Esophagus muscularis mucosa (tissue), 3 donors: Measurements from ENCODE around the gene NOX4.
"Not testable (repeated sequence)": the region's sequence is repeated elsewhere in the genome, so short reads cannot be mapped to it uniquely, and the experiment has no call there.

Experiments
- POLR2AphosphoS5 ChIP-seq, 2 donors: sonication (generic); formaldehyde crosslinking; IDR thresholded peaks; one replicate each; pipeline ENCODE4 v1.6.1; 2017; ENCODE audit warnings: antibody characterized with exemption in 2 of 2
- TF ChIP-seq, protein P1 (sequence below), 3 experiments: fragments of 200-600 bp in 2 of 3; fragments of 450-650 bp in 1 of 3; sonication (generic) in 2 of 3; IDR thresholded peaks; one replicate each; pipeline ENCODE4 v1.5.1; 2017 to 2019; ENCODE audit warnings: antibody characterized with exemption in 3 of 3, mild to moderate bottlenecking in 2 of 3, moderate library complexity in 1 of 3

DNA sequence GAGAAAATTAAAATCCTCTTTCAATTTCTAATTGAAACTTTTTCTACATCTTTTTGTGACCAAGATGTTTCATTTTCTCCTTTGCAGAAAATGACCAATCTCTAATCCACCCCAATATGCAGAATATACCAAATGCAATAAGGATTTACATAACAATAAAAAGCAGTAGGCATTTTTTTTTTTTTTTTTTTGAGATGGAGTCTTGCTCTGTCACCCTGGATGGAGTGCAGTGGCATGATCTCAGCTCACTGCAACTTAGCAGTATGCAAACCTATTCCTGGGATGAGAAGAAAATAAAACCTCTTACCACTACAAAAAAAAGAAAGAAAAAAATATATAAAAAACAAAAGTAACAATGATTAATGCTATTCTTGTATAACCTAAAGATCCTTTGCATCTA, 132.0 kb downstream of the NOX4 start:
- TF ChIP-seq, protein P1, sequence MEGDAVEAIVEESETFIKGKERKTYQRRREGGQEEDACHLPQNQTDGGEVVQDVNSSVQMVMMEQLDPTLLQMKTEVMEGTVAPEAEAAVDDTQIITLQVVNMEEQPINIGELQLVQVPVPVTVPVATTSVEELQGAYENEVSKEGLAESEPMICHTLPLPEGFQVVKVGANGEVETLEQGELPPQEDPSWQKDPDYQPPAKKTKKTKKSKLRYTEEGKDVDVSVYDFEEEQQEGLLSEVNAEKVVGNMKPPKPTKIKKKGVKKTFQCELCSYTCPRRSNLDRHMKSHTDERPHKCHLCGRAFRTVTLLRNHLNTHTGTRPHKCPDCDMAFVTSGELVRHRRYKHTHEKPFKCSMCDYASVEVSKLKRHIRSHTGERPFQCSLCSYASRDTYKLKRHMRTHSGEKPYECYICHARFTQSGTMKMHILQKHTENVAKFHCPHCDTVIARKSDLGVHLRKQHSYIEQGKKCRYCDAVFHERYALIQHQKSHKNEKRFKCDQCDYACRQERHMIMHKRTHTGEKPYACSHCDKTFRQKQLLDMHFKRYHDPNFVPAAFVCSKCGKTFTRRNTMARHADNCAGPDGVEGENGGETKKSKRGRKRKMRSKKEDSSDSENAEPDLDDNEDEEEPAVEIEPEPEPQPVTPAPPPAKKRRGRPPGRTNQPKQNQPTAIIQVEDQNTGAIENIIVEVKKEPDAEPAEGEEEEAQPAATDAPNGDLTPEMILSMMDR (IDR thresholded peaks at IDR 0.05): not testable (repeated sequence)
- TF ChIP-seq POLR2AphosphoS5 (IDR thresholded peaks at IDR 0.05): not testable (repeated sequence)
